HG03025 (cell line): ENCODE results near the gene DNAJC6.
"Not testable (repeated sequence)": the region's sequence is repeated elsewhere in the genome, so short reads cannot be mapped to it uniquely, and the experiment has no call there.

Experiments used
- ATAC-seq: cut with Tn5 transposase; IDR thresholded peaks from one replicate; pipeline ENCODE4 v1.9.1; 2021; ENCODE audit warnings: mild to moderate bottlenecking, moderate library complexity; ENCODE audit not compliant: unreplicated experiment, low FRiP score

The DNAJC6 gene

DNA sequence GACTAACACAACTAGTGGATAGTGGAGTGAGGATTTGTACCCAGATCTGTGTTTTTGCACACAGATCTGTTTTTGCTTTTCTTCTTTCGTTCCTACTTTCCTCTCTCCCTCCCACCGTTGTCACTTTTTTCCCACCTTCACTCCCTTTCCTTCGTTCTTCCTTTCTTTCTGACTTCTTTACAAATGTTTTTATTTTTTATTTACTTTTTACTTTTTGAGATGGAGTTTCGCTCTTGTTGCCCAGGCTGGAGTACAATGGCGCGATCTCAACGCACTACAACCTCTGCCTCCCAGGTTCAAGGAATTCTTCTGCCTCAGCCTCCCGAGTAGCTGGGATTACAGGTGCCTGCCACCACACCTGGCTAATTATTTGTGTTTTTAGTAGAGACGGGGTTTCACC is 17.5 kb upstream of the DNAJC6 start:
- not testable (repeated sequence) for ATAC-seq

DNA sequence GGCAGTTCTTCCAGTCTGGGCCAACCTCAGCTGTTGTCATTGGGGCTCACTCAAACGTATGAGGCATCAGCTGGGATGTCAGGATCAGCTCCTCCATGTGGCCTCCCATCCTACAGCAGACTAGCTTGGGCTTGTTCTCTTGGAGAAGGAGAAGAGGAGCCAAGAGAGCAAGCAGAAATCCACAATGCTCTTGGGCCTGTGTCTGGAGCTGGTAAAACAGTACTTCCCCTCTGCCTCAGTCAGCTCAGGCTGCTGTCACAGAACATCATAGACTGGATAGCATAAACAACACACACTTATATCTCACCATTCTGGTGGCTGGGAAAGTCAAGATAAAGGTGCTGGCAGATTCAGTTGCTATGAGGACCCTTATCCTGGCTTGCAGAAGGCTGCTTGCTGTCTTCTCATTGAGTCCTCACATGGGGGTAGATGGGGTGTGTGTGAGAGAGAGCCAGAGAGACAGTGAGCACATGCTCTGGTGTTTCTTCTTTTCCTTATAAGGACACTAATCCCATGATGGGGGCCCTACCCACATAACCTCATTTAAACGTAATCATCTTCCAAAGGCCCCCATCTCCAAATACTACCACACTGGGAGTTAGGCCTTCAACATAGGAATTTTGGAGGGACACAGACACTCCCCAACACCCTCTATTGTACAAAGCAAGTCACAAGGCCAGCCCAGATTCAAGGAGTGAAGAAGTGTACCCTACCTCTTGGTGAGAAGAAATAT is 16.3 kb upstream of the DNAJC6 start:
- ATAC-seq: no peak

DNA sequence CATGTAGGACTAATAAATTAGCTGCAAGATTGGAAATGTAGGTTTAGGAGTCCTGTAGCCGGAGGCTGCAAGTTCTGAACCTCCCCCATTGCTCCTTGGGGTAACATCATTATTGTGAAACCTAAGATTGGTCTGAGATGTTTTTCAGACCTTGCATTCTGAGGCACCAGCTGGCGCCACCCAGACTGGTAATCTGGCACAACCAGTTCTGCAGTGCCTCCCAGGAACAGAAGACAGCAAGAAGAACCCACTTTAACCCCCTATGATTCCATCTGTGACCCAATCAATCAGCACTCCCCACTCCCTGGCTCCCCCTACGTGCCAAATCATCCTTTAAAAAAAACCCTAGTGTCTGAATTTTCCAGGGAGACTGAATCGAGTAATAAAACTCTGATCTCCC is 11.6 kb upstream of the DNAJC6 start:
- ATAC-seq: no peak

DNA sequence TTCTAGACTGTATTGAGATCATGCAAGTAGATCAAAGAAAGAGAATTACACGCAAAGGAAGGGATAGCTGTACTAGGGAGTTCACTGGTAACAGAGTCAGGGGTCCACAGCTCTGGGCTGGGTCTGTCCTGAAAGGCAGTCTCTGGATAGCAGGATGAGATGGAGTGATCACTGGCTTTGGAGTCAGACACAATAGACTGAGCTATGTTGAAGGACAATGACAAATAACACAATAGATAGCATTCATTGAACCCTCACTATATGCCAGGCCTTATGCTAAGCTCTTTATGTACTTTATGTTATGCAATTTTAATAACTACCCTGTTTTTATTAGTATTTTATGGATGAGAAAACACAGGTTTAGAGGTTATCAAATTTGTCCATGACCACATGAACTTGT is 10.0 kb upstream of the DNAJC6 start:
- ATAC-seq: no peak

DNA sequence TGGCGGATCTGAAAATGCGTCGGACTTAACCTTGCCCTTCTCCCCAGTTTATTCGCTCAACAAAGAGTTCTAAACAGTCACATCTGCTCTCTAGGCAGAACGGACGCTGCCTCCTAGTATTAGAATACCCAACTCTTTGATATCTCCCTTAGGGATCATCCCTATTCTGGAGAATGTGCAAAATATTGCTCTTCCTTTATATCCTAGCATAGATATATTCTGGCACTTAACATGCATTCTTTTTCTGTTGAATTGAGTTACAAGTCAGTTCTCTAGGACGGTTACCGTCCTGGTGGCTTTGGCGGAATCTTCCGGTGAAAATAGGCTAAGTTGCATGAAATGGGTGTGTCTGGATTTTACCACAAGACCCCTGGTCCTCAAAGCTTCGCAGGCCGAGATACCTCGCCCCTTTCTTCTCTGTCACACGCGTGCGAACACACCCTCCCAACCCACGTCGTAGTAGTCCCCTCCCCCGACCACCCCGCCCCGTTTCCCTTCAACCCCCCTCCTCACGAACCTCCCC is 501 bp upstream of the DNAJC6 start:
- no peak for ATAC-seq

DNA sequence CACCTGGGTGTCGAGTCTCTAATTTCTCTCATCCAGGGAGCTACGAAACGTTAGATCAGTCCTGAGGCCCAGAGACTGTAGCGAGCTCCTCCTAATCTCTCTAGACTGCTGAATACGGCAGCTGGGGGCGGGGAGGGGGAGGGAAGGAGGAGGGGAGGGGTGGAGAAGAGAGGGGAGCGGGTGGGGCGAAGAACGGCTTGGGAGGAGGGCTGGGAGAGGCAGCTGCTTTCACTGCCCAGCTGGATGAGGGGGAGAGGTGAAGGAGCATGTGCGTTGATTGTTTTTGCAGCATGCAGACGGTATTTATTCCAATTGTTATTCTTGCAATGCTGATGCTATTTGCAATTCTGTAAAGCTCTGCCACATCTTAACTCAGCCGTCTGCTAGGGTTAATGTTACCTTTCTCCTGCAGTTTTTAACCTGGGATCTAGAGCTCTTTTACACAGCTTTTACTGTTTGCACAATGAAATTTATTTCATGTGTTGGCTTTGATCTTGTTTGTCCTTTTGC is 790 bp downstream of the DNAJC6 start:
- ATAC-seq: no peak

DNA sequence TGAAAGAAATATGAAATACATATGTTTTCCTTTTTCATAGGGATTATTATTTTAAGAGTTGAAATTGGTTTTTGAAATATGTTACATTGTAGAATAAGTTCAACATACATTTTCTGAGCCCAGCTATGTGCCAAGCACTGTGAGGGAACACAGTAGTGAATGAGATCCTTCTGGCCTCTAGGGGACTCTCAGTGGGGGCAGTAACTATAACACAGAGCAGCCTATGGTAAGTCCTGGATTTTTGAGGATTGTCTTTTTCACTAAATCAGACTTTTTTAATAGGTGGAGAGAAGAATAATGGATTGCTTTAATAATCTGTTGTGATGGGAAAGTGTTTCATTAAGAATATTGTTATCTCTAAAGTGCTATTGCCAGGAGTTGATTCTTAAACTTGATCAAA is 2.4 kb downstream of the DNAJC6 start:
- no peak for ATAC-seq

DNA sequence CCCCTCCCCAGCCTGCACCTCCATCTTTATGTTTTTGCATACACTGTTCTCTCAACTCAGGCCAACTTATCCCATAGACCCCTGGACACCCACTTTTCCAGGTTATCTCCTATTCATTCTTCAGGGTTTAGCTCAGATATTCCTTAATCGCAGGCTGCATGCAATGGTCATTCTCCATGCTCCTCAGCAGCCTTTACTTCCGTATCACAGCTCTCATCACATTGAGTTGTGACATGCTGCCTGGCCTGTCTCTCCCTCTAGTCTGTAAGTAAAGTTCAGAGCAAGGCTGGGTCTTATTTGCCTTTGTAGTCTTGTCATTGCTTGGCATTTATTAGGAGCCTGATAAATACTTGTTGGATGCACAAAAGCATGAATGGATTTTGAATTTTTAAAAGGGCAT is 6.9 kb downstream of the DNAJC6 start:
- ATAC-seq: no peak

DNA sequence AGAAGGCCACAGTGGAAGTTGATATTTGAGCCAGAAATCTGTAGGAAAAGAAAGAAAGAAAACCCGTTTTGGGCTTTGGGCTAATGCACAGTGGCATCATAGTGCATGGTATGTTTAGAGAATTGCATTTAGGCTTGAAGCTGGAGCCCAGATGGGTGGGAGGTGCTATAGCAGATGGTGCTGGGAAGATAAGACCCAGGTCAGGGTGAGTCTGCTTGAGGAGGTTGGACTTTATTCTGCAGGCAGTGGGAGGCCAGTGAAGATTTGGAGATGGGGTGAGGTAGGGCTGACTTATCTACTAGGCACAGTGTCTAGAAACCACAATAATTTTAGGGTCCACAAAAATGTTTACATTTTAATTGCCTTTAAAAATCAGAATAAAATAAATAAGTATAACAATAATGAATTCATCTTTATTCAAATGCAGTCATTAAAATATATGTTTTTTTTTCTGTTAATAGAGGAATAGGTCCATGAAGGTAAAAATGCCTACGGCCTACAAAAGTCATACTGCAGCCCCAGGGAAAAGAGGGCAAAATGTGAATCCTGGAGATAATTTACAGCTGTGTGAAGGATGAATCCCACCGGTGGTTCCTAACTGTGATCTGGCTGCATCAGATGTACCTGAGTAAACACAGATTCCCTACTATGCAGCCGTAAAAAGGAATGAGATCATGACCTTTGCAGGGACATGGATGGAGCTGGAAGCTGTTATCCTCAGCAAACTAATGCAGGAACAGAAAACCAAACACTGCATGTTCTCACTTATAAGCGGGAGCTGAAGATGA is 8.7 kb downstream of the DNAJC6 start:
- ATAC-seq: no peak

DNA sequence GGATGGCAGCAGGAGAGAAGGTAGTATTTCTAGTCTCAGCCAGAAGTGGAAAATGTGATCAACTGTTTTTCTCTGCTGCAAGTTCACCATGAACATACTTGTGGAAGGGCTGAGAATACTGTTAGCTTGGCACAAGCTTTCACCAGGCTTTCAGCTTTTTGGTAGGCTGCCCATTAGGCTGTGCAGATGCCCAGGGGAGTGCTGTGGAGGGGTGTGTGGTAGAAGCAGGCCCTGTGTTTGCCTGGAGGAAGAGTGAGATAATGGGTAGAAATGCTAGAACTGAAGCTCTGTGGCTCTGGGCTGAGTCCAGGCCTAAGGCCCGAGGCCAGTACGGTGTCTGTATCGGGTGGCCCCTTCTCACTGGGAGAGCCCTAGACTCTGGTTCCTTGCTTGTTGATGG is 9.8 kb downstream of the DNAJC6 start:
- ATAC-seq: no peak

DNA sequence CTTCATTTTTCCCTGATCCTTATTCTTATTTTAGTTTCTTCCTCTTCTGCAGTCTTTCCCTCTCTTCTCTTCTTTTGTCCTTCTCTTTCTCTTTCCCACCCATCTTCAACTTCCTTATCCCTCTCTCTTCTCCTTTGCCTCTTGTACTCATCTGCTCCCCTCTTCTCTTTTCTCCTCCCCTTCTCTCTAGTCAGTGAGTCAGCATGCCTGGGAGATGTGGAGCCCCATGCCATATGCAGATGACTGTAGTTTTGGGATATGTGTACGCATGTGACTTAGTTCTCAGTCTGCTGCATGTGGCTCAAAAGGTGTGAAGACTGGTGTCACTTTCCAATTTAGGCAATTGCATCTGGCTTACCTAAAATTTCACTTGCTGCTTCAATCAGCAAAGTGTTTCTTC is 10.4 kb downstream of the DNAJC6 start:
- ATAC-seq: no peak

DNA sequence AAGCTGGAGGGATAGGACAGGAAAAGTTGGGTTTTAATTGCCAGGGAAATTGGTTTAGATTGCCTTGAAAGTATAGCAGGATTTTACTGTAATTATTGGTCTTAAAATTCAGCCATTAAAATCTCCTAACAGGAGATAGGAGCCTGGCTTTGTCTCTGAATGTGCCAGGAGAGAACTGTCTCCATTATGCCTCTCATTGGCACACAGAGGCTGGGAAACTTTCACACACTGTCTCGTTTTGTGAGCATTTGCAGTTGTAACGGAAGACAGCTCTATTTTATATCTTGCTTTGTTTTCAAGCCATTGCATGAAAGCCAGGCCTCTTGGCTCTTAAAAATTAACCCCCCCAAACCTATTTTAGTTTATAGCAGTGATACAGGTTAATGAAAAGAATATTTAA is 12.5 kb downstream of the DNAJC6 start:
- no peak for ATAC-seq

DNA sequence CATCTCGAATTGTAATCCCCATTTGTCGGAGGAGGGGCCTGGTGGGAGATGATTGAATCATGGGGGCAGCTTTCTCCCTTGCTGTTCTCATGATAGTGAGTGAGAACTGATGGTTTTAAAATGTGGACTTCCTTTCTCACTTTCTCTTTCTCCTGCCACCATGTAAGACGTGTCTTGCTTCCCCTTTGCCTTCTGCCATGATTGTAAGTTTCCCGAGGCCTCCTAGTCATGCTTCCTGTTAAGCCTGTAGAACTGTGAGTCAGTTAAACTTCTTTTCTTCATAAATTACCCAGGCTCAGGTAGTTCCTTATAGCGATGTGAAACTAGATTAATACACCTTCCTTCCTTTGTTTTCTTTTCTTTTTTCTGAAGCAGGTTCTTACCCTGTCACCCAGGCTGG is 13.9 kb downstream of the DNAJC6 start:
- ATAC-seq: no peak

DNA sequence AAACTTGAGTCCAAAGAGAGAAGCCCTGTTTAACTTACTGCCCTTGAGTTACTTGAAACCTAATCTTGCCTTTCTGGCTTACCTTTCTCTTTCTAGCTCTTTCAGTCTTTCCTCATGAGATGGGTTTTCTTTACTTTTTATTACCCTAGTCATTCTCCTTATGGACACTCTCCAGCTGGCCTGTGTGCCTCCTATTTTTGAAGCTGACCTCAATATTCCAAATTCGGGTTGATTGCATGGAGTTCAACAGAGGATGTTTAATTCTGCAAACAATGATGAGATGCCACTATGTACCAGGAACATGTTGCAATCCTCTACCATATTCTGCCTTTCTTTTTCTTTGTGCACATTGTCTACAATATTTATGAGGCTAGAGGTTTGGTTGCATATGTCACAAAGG is 20.7 kb downstream of the DNAJC6 start:
- ATAC-seq: no peak

DNA sequence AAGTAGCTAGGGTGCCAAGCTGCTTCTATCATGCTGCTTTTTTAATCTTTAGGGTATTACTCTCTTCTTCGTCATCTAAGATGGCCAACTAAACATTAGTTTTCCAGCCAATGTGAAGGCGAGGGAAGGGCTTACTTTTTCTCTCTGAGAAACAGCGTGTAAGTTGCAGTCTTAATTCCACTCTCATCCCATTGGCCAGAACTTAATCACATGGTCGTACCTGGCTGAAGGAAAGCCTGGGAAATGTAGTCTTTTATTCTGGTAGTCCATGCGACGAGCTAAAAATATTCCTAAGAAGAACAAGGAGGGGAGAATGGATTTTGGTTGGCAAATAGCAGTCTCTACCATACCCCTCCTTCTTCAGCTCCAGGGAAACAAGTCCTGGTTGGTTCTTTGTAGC is 21.5 kb downstream of the DNAJC6 start:
- ATAC-seq: no peak

DNA sequence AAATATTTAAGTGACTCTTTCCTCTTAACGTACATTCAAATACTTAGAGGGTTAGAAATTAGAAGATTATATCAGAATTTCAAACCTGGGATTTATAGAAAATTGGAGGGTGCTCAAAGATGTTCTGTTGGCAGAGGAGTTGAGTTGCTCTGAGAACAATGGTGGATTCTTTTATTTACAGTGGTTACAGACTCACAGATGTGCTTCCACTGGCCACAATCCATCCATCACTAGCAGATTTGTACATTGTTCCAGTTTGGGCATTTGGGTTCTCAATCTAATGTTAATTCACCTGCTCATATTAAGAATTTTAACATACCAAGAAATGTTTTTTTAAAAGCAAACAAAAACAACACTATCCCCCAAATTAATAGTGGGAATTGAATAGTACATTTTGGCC is 23.5 kb downstream of the DNAJC6 start:
- ATAC-seq: no peak

DNA sequence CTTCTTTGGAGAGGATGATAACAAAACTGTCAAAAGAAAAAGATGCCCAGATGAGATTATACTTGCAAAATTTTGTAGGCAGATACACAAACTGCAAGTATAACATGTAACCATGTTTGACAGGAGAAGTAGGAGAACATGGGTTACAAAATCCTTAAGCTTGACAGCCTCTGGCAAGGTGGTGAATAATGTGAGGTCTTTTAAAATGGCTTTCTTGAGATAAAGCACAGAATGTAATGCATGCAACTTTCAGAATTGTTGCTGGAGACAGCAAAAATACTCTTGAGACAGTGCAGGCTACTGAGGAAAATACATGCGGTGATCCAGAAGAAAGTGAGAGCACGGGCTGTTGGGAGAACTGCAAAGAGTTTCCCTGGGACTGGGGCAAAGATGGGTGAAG is 24.7 kb downstream of the DNAJC6 start:
- ATAC-seq: no peak

DNA sequence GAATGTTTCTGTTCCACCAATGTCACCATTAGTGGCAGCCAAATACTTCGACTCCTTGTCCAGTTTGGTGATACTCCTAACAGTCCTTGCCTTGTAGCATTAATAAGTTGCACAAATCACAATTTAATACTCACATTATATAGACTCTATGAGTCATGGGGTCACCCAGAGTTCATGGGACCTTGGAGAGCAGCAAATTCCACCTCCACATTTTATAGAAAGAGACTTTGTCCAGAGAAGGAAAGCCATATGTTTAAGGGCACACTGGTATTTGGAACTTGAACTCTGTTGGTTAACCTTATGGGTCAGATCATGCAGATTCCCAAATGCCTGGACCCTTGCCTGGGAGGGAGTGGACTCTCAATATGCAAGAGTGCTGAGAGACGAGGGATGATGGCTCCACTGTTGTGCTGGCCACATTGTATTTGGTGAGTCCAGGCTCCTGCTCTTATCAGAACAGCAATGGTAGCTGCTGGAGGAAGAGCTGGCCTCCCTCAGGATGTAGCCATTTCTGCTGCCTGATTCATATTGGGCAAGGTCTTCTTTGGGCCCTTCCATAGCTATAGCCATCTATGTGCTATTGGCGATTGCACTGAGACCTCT is 30.6 kb downstream of the DNAJC6 start:
- no peak for ATAC-seq

DNA sequence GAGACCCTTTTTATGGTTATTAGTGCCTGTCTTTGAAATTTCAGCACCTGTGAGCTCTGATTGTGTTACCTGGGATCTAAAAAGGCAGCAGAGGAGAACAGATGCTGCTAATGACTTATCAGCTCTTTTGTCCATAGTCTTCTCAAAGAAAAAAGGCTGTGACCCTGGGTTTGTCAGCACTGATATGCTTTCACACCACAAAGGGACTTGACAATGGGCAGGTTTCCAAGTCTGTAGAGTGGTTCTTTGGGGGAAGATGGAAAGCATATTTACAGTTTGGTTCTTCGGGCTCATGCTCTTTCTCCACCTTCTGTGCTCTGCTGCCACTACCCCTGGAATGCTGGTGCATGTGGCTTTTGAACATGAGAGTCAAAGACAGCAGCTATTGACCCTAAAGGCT is 32.0 kb downstream of the DNAJC6 start:
- ATAC-seq: no peak

DNA sequence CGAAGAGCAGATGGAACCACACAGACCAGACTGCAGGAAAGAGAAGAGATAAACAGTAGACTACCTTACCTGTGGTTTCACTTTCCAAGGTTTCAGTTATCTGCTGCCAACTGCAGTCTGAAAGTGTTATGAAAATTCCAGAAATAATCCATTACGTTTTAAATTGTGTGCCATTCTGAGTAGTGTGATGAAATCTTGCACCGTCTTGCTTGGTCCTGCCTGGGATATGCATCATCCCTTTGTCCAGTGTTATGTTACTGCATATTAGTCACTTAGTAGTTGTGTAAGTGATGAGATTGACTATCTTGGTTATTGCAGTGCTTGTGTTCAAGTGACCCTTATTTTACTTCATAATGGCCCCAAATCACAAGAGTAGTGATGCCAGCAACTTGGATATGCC is 33.9 kb downstream of the DNAJC6 start:
- ATAC-seq: no peak

DNA sequence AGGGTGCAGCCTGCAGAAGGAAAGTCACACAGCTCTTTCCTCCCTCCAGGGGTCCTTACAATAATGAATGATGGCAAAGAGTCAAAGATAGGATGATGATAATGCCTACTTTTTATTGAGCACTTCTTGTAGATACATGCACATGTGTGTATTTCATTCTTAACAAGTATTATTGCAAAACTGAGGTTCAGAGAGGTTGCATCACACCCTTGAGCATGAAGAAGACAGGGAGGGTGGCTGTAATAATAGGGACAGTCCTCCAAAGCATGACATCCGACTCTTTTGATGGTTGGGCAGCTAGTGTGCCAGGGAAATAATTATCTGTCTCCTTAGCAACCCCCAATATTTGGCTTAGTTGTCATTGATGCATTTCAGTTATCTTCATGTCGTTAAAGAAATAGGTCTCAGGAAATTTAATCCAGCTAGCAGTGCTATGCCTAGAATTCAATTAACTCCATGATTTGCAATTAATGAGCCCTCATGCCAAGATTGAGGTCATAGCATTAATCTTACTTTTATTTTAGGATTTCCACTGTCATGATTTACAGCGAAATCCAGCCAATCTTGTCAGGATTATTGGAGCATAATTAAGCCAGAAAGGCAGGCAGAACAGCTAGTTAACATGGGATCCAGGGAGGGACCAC is 35.0 kb downstream of the DNAJC6 start:
- no peak for ATAC-seq
